ENCODE measurements around the gene FAM20A.

- TF ChIP-seq CTCF (conservative IDR thresholded peaks at IDR 0.05; ENCODE audit: low read depth, low read length) (no peak), EZH2phosphoT487 (IDR thresholded peaks at IDR 0.05; ENCODE audit: borderline replicate concordance, low read length) (no peak), EZH2 (IDR thresholded peaks at IDR 0.05; ENCODE audit: low read length, unreplicated experiment) (no peak)
Observed at GRCh38 chr17:68560966-68561720, 40.0 kb downstream of the FAM20A start.
